ENCODE results near the gene POC1A. TPM values are rescaled to one million over a fixed set of nuclear protein-coding genes. Genes with fewer than 3 reads are reported as not detected.

Gene POC1A
- total and polyA plus RNA-seq, 2 of the 4 experiments (the other 2 are of a cell fraction): 10.6 to 11.5 TPM

GRCh38 chr3:52080830-52081719, 73.1 kb downstream of the POC1A start:
- Histone ChIP-seq H3K4me1 (ENCODE audit: control insufficient read depth, insufficient read depth, low read length) (peaks cover 3% of the 10 kb centered on the region; the same call in 1 of the 2 replicates), H4K5ac (ENCODE audit: low read depth, low read length) (no peak overlapping the region), H2AK9ac (replicated peaks; ENCODE audit: low read depth, low read length, poor library complexity) (no peak overlapping the region), H3K27me3 (ENCODE audit: control insufficient read depth, insufficient read depth, low read length) (no peaks in the 10 kb centered on the region), H3K4me3 (ENCODE audit: insufficient read depth, low read depth, low read length) (no peak overlapping the region), H3K9me3 (ENCODE audit: control insufficient read depth, insufficient read depth, low read length) (no peaks in the 10 kb centered on the region), H3K56ac (ENCODE audit: extremely low read depth, insufficient read depth, low read length) (no peak overlapping the region), H3K18ac (ENCODE audit: low read depth, low read length) (no peak overlapping the region), H3K79me1 (ENCODE audit: low read depth in 1 of 2, low read length in 2 of 2) (no peaks in the 10 kb centered on the region), H4K8ac (ENCODE audit: low read depth in 2 of 2, low read length in 2 of 2) (no peak overlapping the region), H3K4ac (ENCODE audit: low read depth, low read length) (no peak overlapping the region), H4K91ac (ENCODE audit: insufficient read depth, low read depth, low read length) (no peak overlapping the region), H3K9me1 (ENCODE audit: insufficient read depth, low read length) (peaks cover 3% of the 10 kb centered on the region; the same call in 1 of the 2 replicates), H3K14ac (replicated peaks; ENCODE audit: low read depth, low read length) (no peak overlapping the region), H2BK15ac (ENCODE audit: low read depth, low read length) (no peak overlapping the region), H3K27ac (ENCODE audit: insufficient read depth, low read length) (no peak overlapping the region), H2BK20ac (ENCODE audit: low read depth, low read length) (no peak overlapping the region), H3K36me3 (ENCODE audit: control insufficient read depth, insufficient read depth, low read length) (no peaks in the 10 kb centered on the region), H3K4me2 (ENCODE audit: low read depth, low read length) (no peak overlapping the region), H2BK120ac (ENCODE audit: low read depth, low read length) (no peak overlapping the region), H4K20me1 (ENCODE audit: insufficient read depth, low read length) (no peaks in the 10 kb centered on the region), H2BK5ac (ENCODE audit: low read depth, low read length, poor library complexity, severe bottlenecking) (no peak overlapping the region), H3K9ac (ENCODE audit: low read depth, low read length) (no peak overlapping the region), H3K23ac (ENCODE audit: low read depth, low read length) (no peak overlapping the region), H2AK5ac (ENCODE audit: low read depth, low read length) (no peak overlapping the region), H2AFZ (replicated peaks; ENCODE audit: low read length, poor library complexity) (no peak overlapping the region)
- CTCF ChIA-PET: no interaction called here
- no peak for TF ChIP-seq RAD21 (IDR thresholded peaks at IDR 0.05; ENCODE audit: low read length)
- TF ChIP-seq, protein P1, sequence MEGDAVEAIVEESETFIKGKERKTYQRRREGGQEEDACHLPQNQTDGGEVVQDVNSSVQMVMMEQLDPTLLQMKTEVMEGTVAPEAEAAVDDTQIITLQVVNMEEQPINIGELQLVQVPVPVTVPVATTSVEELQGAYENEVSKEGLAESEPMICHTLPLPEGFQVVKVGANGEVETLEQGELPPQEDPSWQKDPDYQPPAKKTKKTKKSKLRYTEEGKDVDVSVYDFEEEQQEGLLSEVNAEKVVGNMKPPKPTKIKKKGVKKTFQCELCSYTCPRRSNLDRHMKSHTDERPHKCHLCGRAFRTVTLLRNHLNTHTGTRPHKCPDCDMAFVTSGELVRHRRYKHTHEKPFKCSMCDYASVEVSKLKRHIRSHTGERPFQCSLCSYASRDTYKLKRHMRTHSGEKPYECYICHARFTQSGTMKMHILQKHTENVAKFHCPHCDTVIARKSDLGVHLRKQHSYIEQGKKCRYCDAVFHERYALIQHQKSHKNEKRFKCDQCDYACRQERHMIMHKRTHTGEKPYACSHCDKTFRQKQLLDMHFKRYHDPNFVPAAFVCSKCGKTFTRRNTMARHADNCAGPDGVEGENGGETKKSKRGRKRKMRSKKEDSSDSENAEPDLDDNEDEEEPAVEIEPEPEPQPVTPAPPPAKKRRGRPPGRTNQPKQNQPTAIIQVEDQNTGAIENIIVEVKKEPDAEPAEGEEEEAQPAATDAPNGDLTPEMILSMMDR (conservative IDR thresholded peaks at IDR 0.05; ENCODE audit: low read depth, low read length): no peak
- TF ChIP-seq MAFK (IDR thresholded peaks at IDR 0.05; ENCODE audit: low read depth, low read length): no peak
- no peak for TF ChIP-seq SMC3 (IDR thresholded peaks at IDR 0.05; ENCODE audit: low read depth, low read length)
- TF ChIP-seq MAZ (IDR thresholded peaks at IDR 0.05; ENCODE audit: borderline replicate concordance, low read depth, low read length): no peak
- TF ChIP-seq CEBPB (IDR thresholded peaks at IDR 0.05; ENCODE audit: low read depth, low read length): no peak
- TF ChIP-seq POLR2A (IDR thresholded peaks at IDR 0.05; ENCODE audit: low read depth, low read length): no peak
- TF ChIP-seq, protein P2, sequence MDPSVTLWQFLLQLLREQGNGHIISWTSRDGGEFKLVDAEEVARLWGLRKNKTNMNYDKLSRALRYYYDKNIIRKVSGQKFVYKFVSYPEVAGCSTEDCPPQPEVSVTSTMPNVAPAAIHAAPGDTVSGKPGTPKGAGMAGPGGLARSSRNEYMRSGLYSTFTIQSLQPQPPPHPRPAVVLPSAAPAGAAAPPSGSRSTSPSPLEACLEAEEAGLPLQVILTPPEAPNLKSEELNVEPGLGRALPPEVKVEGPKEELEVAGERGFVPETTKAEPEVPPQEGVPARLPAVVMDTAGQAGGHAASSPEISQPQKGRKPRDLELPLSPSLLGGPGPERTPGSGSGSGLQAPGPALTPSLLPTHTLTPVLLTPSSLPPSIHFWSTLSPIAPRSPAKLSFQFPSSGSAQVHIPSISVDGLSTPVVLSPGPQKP (IDR thresholded peaks at IDR 0.05; ENCODE audit: borderline replicate concordance, low read depth, low read length): no peak
- no peak for TF ChIP-seq CHD1 (IDR thresholded peaks at IDR 0.05; ENCODE audit: low read depth, low read length)
- TF ChIP-seq BHLHE40 (IDR thresholded peaks at IDR 0.05; ENCODE audit: low read depth, low read length): no peak
- TF ChIP-seq FOS (IDR thresholded peaks at IDR 0.05; ENCODE audit: low read depth, low read length): no peak
- no peak for TF ChIP-seq RFX5 (IDR thresholded peaks at IDR 0.05; ENCODE audit: low read depth, low read length)
- TF ChIP-seq RCOR1 (IDR thresholded peaks at IDR 0.05; ENCODE audit: insufficient replicate concordance, low read length): no peak
- no peak for TF ChIP-seq NFE2L2 (IDR thresholded peaks at IDR 0.05; ENCODE audit: low read depth, low read length)
- TF ChIP-seq, protein P3, sequence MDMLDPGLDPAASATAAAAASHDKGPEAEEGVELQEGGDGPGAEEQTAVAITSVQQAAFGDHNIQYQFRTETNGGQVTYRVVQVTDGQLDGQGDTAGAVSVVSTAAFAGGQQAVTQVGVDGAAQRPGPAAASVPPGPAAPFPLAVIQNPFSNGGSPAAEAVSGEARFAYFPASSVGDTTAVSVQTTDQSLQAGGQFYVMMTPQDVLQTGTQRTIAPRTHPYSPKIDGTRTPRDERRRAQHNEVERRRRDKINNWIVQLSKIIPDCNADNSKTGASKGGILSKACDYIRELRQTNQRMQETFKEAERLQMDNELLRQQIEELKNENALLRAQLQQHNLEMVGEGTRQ (IDR thresholded peaks at IDR 0.05; ENCODE audit: low read depth, low read length): no peak
- dilution Hi-C loops (cut with HindIII; ENCODE audit: low sequenced_read_pairs, unreplicated experiment): no loop called here
- no TSS peak for BruUV-seq (replicated peaks)
- POLR2A ChIA-PET (ENCODE audit: unreplicated experiment): no interaction called here
- ATAC-seq (ENCODE audit: low read depth) (no peak), DNase-seq (no peak)
- intact Hi-C loops (cut with micrococcal nuclease): no loop called here
- in situ Hi-C loops (cut with MboI; ENCODE audit: low sequenced_read_pairs): no loop called here
- WGBS, 2 experiments (ENCODE audit: extremely low coverage in 2 of 2, insufficient read length in 1 of 2): 77% methylated on average over 11 of the region's 21 CpGs; no CpG with 5 or more reads in 1 of the 2 experiments

All from IMR-90 (cell line).